Measurements from ENCODE around the gene HOXD3. TPM values are rescaled to one million over a fixed set of nuclear protein-coding genes. Genes with fewer than 3 reads are reported as not detected.
A peak's percentile ranks its signal among the peaks of the same experiment; 100 is the strongest.

The HOXD3 gene
- total and polyA plus RNA-seq, 2 experiments from 2014 or later: not detected

DNA sequence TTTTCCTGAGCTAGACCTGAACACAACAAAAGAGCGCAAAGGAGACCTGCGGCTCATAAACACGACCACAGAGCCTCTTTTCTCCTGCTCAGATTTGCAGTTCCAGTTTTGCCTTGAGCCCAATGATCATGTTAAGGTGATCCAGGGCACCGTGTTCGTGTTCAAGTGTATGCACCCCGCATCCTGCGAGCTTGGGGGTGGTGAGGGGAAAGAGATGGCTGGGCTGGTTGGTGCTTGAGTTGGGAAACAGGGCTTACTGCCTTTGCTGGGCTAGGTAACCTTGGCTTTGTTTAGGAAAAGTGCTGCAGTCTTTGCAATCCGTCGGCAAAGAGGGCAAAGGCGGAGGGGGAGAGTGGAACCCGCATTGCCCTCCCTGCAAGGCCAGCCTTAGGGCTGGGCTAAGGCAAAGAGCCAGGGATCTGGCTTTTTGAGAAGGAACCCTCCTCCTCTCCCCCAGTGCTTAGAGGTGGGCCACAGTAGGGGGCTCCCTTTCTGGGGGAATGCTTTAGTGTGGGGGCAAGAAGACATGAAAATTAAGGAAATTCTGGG lies 39.2 kb upstream of the HOXD3 start (continued):
- TF ChIP-seq, protein P1, sequence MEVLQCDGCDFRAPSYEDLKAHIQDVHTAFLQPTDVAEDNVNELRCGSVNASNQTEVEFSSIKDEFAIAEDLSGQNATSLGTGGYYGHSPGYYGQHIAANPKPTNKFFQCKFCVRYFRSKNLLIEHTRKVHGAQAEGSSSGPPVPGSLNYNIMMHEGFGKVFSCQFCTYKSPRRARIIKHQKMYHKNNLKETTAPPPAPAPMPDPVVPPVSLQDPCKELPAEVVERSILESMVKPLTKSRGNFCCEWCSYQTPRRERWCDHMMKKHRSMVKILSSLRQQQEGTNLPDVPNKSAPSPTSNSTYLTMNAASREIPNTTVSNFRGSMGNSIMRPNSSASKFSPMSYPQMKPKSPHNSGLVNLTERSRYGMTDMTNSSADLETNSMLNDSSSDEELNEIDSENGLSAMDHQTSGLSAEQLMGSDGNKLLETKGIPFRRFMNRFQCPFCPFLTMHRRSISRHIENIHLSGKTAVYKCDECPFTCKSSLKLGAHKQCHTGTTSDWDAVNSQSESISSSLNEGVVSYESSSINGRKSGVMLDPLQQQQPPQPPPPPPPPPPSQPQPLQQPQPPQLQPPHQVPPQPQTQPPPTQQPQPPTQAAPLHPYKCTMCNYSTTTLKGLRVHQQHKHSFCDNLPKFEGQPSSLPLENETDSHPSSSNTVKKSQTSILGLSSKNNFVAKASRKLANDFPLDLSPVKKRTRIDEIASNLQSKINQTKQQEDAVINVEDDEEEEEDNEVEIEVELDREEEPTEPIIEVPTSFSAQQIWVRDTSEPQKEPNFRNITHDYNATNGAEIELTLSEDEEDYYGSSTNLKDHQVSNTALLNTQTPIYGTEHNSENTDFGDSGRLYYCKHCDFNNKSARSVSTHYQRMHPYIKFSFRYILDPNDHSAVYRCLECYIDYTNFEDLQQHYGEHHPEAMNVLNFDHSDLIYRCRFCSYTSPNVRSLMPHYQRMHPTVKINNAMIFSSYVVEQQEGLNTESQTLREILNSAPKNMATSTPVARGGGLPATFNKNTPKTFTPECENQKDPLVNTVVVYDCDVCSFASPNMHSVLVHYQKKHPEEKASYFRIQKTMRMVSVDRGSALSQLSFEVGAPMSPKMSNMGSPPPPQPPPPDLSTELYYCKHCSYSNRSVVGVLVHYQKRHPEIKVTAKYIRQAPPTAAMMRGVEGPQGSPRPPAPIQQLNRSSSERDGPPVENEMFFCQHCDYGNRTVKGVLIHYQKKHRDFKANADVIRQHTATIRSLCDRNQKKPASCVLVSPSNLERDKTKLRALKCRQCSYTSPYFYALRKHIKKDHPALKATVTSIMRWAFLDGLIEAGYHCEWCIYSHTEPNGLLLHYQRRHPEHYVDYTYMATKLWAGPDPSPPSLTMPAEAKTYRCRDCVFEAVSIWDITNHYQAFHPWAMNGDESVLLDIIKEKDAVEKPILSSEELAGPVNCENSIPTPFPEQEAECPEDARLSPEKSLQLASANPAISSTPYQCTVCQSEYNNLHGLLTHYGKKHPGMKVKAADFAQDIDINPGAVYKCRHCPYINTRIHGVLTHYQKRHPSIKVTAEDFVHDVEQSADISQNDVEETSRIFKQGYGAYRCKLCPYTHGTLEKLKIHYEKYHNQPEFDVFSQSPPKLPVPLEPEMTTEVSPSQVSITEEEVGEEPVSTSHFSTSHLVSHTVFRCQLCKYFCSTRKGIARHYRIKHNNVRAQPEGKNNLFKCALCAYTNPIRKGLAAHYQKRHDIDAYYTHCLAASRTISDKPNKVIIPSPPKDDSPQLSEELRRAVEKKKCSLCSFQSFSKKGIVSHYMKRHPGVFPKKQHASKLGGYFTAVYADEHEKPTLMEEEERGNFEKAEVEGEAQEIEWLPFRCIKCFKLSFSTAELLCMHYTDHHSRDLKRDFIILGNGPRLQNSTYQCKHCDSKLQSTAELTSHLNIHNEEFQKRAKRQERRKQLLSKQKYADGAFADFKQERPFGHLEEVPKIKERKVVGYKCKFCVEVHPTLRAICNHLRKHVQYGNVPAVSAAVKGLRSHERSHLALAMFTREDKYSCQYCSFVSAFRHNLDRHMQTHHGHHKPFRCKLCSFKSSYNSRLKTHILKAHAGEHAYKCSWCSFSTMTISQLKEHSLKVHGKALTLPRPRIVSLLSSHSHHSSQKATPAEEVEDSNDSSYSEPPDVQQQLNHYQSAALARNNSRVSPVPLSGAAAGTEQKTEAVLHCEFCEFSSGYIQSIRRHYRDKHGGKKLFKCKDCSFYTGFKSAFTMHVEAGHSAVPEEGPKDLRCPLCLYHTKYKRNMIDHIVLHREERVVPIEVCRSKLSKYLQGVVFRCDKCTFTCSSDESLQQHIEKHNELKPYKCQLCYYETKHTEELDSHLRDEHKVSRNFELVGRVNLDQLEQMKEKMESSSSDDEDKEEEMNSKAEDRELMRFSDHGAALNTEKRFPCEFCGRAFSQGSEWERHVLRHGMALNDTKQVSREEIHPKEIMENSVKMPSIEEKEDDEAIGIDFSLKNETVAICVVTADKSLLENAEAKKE (CRISPR knock-in tag; IDR thresholded peaks at IDR 0.05): no peak
- TF ChIP-seq STAT1 (IDR thresholded peaks at IDR 0.05; ENCODE audit: unreplicated experiment) (no peak), EZH2 (IDR thresholded peaks at IDR 0.05; ENCODE audit: low read depth, unreplicated experiment) (no peak), ZNF331 (CRISPR knock-in tag; IDR thresholded peaks at IDR 0.05; ENCODE audit: low read depth) (no peak)

DNA sequence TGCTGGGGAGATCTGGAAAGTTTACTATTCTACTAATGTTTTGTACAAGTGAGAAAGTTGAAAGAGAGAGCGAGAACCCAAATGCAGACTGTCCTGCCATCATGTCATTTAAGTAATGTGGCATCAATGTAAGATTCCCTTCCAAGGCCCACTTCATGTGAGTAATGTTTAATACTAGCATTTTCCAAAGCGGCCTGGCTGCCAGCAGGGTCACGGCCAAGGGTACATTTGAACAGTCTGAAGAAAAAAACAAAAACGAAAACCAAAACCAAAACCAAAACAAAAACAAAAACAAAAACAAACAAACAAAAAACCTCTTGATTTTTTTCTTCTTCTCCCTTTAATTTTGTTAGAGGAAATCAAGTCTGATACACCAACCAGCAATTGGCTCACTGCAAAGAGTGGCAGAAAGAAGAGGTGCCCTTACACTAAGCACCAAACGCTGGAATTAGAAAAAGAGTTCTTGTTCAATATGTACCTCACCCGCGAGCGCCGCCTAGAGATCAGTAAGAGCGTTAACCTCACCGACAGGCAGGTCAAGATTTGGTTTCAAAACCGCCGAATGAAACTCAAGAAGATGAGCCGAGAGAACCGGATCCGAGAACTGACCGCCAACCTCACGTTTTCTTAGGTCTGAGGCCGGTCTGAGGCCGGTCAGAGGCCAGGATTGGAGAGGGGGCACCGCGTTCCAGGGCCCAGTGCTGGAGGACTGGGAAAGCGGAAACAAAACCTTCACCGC lies 38.3 kb upstream of the HOXD3 start:
- no peaks in the 10 kb centered on the region for H3K79me2 ChIP-seq (replicated peaks; ENCODE audit: insufficient read depth)
- H4K20me1 ChIP-seq (replicated peaks; ENCODE audit: insufficient read depth): peaks cover 20% of the 10 kb centered on the region
- no peak overlapping the region for H2AFZ ChIP-seq
- H3K9me2 ChIP-seq (ENCODE audit: insufficient read depth): no peaks in the 10 kb centered on the region
- peaks cover 42% of the 10 kb centered on the region for H3F3A ChIP-seq (replicated peaks; ENCODE audit: low read depth)
- H3K27me3 ChIP-seq (ENCODE audit: insufficient read depth): peaks cover 100% of the 10 kb centered on the region
- Mint-ChIP-seq H3K36me3 (ENCODE audit: low read depth) (peaks cover 8% of the 10 kb centered on the region; the same call in 2 of the 3 replicates), H3K4me1 (peaks cover 15% of the 10 kb centered on the region), H3K27me3 (ENCODE audit: insufficient read depth, low read depth, poor library complexity) (peaks cover 99% of the 10 kb centered on the region), H3K27ac (no peak overlapping the region), H3K9me3 (peaks cover 14% of the 10 kb centered on the region), H3K4me3 (no peak overlapping the region; the same call in 2 of the 3 replicates)
- peaks cover 37% of the 10 kb centered on the region for H3K4me1 ChIP-seq (ENCODE audit: insufficient read depth)
- no peaks in the 10 kb centered on the region for H3K36me3 ChIP-seq (ENCODE audit: insufficient read depth)
- DNase-seq (ENCODE audit: low spot score) (peak; percentile 94), ATAC-seq (no peak)
- no peak overlapping the region for H3K27ac ChIP-seq (ENCODE audit: low read depth)
- no peak overlapping the region for H3K4me2 ChIP-seq
- no peak overlapping the region for H3K4me3 ChIP-seq
- TF ChIP-seq POLR2AphosphoS5 (IDR thresholded peaks at IDR 0.05; ENCODE audit: low read depth) (no peak), EZH2 (IDR thresholded peaks at IDR 0.05; ENCODE audit: low read depth, unreplicated experiment) (peak; percentile 89)
- TF ChIP-seq, protein P1 (CRISPR knock-in tag; IDR thresholded peaks at IDR 0.05): no peak
